GM10266 (cell line): ENCODE data around the gene PODN.

Source experiments
- DNase-seq: peaks from one replicate; pipeline ENCODE4 v3.0.0; 2012; ENCODE audit errors: extremely low spot score
- TF ChIP-seq, protein P1 (sequence below): IDR thresholded peaks from 2 replicates; pipeline ENCODE4 v1.5.1; 2012; ENCODE audit warnings: mild to moderate bottlenecking, low read depth; ENCODE audit not compliant: control insufficient read depth, insufficient read depth; ENCODE audit errors: missing control alignments

PODN gene

DNA sequence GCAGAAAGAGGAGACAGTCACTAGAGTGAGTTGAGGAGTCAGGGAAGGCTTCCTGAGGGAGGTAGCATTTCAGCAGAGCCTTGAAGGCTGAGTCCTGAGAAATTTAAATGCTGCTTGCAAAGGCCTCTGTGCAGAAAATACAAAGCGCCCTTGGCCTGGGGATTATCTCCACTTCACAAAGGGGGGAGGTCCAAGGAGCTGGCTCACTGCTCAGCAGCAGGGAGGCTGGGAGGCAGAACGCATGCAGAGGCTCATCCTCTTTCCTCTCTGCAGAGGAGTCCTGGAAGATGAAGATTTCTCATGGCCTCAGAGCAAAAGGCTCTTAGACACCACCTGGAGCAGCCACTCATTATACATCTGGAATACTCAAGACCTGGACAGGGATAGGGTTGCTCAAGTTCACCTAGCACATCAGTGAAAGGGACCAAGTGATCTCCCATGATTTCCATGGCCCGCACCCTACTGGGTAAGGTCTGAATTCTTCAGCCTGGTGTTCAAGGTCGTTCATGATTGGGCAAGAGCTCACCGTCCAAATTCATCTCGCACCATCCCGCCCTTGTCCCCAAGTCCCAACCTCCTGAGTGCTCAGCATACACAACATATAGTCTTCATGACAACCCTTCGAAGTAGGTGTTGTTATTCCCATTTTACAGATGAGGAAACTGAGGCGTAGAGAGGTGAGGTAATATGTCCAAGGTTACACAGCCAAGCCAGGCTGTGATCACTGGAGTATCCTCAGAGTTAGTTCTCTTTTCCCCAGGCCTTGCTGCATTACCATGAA, 71.4 kb downstream of the PODN start:
- DNase-seq, result no peak
- TF ChIP-seq, protein P1, sequence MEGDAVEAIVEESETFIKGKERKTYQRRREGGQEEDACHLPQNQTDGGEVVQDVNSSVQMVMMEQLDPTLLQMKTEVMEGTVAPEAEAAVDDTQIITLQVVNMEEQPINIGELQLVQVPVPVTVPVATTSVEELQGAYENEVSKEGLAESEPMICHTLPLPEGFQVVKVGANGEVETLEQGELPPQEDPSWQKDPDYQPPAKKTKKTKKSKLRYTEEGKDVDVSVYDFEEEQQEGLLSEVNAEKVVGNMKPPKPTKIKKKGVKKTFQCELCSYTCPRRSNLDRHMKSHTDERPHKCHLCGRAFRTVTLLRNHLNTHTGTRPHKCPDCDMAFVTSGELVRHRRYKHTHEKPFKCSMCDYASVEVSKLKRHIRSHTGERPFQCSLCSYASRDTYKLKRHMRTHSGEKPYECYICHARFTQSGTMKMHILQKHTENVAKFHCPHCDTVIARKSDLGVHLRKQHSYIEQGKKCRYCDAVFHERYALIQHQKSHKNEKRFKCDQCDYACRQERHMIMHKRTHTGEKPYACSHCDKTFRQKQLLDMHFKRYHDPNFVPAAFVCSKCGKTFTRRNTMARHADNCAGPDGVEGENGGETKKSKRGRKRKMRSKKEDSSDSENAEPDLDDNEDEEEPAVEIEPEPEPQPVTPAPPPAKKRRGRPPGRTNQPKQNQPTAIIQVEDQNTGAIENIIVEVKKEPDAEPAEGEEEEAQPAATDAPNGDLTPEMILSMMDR, result no peak

DNA sequence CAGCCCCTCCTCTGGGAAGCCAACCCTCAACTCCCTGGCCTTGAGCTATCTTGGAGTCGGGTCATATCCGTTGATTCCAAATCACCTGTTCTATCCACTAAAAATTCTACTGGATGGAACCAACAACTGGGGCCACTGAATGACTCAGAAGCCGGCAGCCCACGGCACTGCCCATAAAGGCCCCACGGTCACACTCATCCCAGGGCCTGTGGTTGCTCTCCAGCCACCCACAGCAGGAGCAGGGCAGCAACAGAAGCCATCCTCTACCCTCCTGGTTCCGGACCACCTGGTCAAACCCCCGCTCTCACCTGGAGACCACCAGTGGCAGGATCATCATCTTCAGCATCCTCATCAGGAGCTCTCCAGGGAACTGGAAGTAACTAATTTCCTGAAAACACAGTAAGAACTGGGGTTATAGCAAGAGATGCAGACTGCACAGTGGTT, 72.1 kb downstream of the PODN start:
- TF ChIP-seq, protein P1, result no peak
- no peak for DNase-seq
